OCI-LY3 (cell line): Measurements from ENCODE around the gene SLC25A29.

ENCODE experiments used
- H2AFZ ChIP-seq: fragments of 200-600, 300-600 bp; shearing (Covaris generic); 2 replicates; pipeline ENCODE4 v1.6.0; 2014; ENCODE audit warnings: antibody characterized with exemption, low read depth, low read length
- H3K27ac ChIP-seq: fragments of 200-600, 300-600 bp; sonication (generic); 2 replicates; pipeline ENCODE4 v1.5.1; 2014; ENCODE audit warnings: mild to moderate bottlenecking, low read length, moderate library complexity, mixed read lengths
- H3K27me3 ChIP-seq: fragments of 200-600, 300-600 bp; sonication (generic); 2 replicates; pipeline ENCODE4 v1.6.1; 2014; ENCODE audit warnings: low read depth, low read length, mixed read lengths
- H3K36me3 ChIP-seq: fragments of 200-600, 300-600 bp; sonication (generic); replicated peaks from 2 replicates; pipeline ENCODE3; 2014; ENCODE audit warnings: low read depth, low read length, mixed read lengths
- H3K4me1 ChIP-seq: fragments of 300-600, 200-600 bp; sonication (generic); 2 replicates; pipeline ENCODE4 v1.6.1; 2014; ENCODE audit warnings: low read length, mixed read lengths
- H3K4me2 ChIP-seq: fragments of 200-600, 300-600 bp; sonication (generic); 2 replicates; pipeline ENCODE4 v1.6.1; 2014; ENCODE audit warnings: low read length, mixed read lengths
- H3K4me3 ChIP-seq: fragments of 300-600, 200-600 bp; sonication (generic); 2 replicates; pipeline ENCODE4 v1.5.1; 2014; ENCODE audit warnings: antibody characterized with exemption, mild to moderate bottlenecking, low read length, moderate library complexity
- H3K79me2 ChIP-seq: fragments of 300-600, 200-600 bp; shearing (Covaris generic); 2 replicates; pipeline ENCODE4 v1.6.1; 2014; ENCODE audit warnings: mild to moderate bottlenecking, low read length, mixed read lengths
- H3K9ac ChIP-seq: fragments of 300-600, 200-600 bp; shearing (Covaris generic); 2 replicates; pipeline ENCODE4 v1.6.0; 2014; ENCODE audit warnings: mild to moderate bottlenecking, low read length, moderate library complexity
- H3K9me3 ChIP-seq: fragments of 200-600, 300-600 bp; shearing (Covaris generic); 2 replicates; pipeline ENCODE4 v1.6.1; 2014; ENCODE audit warnings: low read length, mixed read lengths; ENCODE audit not compliant: insufficient read depth
- H4K20me1 ChIP-seq: fragments of 200-600, 300-600 bp; sonication (generic); 2 replicates; pipeline ENCODE4 v1.6.1; 2016; ENCODE audit warnings: low read length, mixed read lengths; ENCODE audit not compliant: insufficient read depth
- CTCF ChIP-seq: fragments of 200-600, 300-600 bp; sonication (generic); IDR thresholded peaks from 2 replicates; pipeline ENCODE4 v1.5.1; 2014; ENCODE audit warnings: antibody characterized with exemption, low read length, low read depth
- EZH2phosphoT487 ChIP-seq: fragments of 200-600 bp; shearing (Covaris generic); IDR thresholded peaks from 2 replicates; pipeline ENCODE4 v1.6.1; 2018; ENCODE audit warnings: antibody characterized with exemption, mixed run types, low read depth

The SLC25A29 gene

GRCh38 chr14:100262545-100262944 is 43.7 kb downstream of the SLC25A29 start:
- Histone ChIP-seq H2AFZ (no peak overlapping the region), H3K9ac (no peak overlapping the region), H3K79me2 (peaks cover 100% of the 10 kb centered on the region), H3K36me3 (peaks cover 28% of the 10 kb centered on the region), H3K4me1 (peaks cover 25% of the 10 kb centered on the region), H3K27ac (no peak overlapping the region), H3K4me2 (no peak overlapping the region), H4K20me1 (peaks cover 74% of the 10 kb centered on the region), H3K27me3 (no peaks in the 10 kb centered on the region), H3K9me3 (no peaks in the 10 kb centered on the region), H3K4me3 (no peak overlapping the region)
- no peak for TF ChIP-seq EZH2phosphoT487
- no peak for TF ChIP-seq CTCF

- Histone ChIP-seq H3K27me3 (no peaks in the 10 kb centered on the region), H4K20me1 (peaks cover 76% of the 10 kb centered on the region), H3K9ac (no peak overlapping the region), H3K36me3 (peaks cover 33% of the 10 kb centered on the region), H2AFZ (no peak overlapping the region), H3K9me3 (no peaks in the 10 kb centered on the region), H3K79me2 (peaks cover 100% of the 10 kb centered on the region), H3K4me1 (peaks cover 35% of the 10 kb centered on the region), H3K27ac (no peak overlapping the region), H3K4me2 (no peak overlapping the region), H3K4me3 (no peak overlapping the region)
- no peak for TF ChIP-seq EZH2phosphoT487
- TF ChIP-seq CTCF: no peak
These were observed 44.6 kb downstream of the SLC25A29 start for GRCh38 chr14:100261621-100262020.

GRCh38 chr14:100256339-100256895 is 49.8 kb downstream of the SLC25A29 start:
- Histone ChIP-seq H4K20me1 (peaks cover 84% of the 10 kb centered on the region), H3K4me3 (peak overlapping the region; percentile 44), H3K9me3 (no peaks in the 10 kb centered on the region), H3K4me2 (peak overlapping the region; percentile 59), H3K79me2 (peaks cover 98% of the 10 kb centered on the region), H3K4me1 (peaks cover 51% of the 10 kb centered on the region), H2AFZ (no peak overlapping the region), H3K36me3 (peaks cover 9% of the 10 kb centered on the region), H3K27me3 (no peaks in the 10 kb centered on the region), H3K9ac (peak overlapping the region; percentile 8; the same call in 1 of the 2 replicates), H3K27ac (peak overlapping the region; percentile 77)
- no peak for TF ChIP-seq CTCF
- TF ChIP-seq EZH2phosphoT487: no peak

- H3K79me2 ChIP-seq: peaks cover 98% of the 10 kb centered on the region
- no peaks in the 10 kb centered on the region for H3K27me3 ChIP-seq
- TF ChIP-seq EZH2phosphoT487 (no peak), CTCF (no peak)
- H3K9ac ChIP-seq: no peak overlapping the region
- no peaks in the 10 kb centered on the region for H3K9me3 ChIP-seq
- H3K27ac ChIP-seq: no peak overlapping the region
- H3K4me3 ChIP-seq: no peak overlapping the region
- peaks cover 16% of the 10 kb centered on the region for H3K36me3 ChIP-seq
- H2AFZ ChIP-seq: no peak overlapping the region
- no peak overlapping the region for H3K4me2 ChIP-seq
- H4K20me1 ChIP-seq: peaks cover 80% of the 10 kb centered on the region
- peaks cover 29% of the 10 kb centered on the region for H3K4me1 ChIP-seq
These were observed 53.6 kb downstream of the SLC25A29 start for GRCh38 chr14:100252684-100253083.
